ENCODE data around the gene MBNL1.

- TF ChIP-seq POLR2A (IDR thresholded peaks at IDR 0.05) (no peak), CTCF (IDR thresholded peaks at IDR 0.05) (no peak)
These were observed 46.9 kb downstream of the MBNL1 start for GRCh38 chr3:152315623-152316022.
